HG03095 (cell line): ENCODE results near the gene TDRD7.

Experiments used
- ATAC-seq: cut with Tn5 transposase; IDR thresholded peaks from one replicate; pipeline ENCODE4 v1.9.1; 2021; ENCODE audit warnings: moderate library complexity; ENCODE audit not compliant: unreplicated experiment

TDRD7 gene

DNA sequence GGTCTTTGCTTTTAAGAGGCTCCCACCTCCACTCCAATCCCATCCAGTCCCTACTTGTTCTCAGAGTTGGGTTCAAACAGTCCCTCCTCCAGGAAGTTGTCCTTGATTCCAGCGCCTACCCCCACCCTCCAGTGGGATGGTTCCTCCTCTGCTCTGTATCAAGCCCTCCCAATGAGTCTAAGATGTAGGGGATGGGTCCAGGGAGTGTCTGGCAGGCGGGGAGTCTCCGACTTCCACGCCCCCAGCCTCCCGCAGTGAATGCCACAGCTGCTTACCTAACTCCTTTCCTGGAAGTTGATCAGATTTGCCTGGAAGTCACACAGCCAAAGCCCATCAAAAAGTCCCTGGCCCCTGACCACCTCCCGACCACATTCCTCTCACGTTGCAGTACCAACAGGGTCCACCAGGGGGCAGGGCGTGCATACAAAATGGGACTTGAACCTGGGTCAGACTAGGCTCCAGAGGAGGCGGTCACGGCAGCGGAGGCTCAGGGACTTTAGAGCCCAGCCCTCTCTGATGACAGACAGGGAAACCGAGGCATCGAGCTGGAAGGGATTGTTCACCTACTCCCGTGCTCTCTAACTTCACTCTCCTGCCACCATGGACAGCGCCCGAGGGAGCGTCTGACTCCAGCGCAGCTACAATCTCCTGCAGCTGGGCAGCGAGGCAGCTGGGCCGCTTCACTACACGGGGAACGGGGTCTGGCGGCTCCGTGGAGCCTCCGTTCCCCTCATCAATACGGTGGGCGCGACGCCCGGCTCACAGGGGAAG lies 25.0 kb upstream of the TDRD7 start:
- ATAC-seq, result no peak

DNA sequence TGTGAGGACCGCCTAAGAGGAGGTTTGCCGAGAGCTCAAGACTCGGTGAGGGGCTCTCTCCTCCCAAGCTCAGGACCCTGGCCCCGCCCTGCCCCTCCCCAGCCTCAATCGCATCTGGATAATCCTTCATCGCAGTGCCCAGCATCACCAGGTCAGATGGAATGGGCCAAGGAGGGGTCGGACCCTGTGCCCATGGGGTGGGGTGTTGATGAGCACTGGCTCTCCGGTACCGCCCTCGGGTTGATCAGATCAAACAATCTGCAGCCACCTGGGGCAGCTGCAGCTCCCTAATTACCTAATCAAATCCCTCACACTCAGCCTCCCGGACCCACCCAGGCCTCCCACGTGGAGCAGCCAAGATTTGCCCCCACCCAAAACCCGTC lies 24.4 kb upstream of the TDRD7 start:
- no peak for ATAC-seq

DNA sequence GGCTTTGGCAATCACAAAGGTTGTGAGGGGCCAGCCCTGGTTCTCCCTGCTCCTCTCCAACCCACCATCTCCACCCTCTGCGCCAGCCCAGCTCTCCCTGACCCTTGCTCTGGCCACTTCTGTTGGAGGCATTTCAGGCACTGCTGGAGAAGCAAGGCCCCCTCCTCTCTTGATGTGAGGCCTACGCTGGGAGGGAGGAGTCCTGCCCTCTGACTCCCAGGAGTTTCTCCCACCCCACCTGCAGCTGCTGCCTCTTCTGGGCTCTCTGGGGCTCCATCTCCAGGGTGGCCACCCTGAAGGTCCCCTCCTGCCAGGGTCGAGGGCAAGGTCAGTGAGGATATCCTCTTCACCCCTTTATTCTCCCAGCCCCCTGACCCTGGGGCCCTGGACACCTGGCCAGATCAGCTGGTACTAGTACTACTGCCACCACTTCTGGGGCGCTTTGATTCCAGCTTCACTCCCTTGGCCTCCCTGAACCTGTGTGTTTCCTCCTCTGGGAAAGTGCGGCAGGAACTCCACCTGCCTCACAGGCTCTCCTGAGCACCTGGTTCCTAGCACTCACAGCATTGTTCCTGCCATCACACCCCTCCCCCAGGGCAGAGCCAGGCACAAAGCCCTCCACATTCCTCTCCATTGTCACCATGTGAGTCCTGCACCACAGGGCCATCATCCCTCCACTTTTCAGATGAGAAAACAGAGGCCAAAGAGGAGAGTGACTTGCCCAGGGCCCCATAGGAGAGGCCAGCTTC lies 23.8 kb upstream of the TDRD7 start:
- no peak for ATAC-seq

DNA sequence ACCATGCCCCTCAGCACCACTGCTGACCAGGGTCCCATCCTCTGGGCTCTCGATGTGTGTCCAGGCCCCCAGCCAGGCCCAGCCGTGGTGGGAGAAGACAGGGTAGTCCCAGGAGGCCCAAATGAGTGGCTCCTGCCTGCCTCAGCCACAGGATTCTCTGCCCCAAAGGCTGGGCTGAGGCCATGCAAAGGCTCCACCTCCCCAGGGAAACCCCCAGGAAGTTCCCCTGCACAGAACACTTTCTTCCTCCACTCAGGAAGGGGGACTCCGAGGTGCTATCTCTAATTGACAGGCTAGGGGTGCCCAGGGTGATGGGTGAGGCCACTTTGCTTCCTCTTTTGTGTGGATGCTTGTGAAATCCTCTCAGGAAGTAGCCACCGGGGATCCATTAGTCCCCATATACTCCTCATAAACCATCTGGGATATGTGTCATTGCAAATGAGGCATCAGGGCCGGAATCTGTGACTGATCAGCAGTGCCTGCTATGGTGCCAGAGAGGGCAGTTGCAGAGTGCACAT lies 23.1 kb upstream of the TDRD7 start:
- peak; percentile 75 for ATAC-seq

DNA sequence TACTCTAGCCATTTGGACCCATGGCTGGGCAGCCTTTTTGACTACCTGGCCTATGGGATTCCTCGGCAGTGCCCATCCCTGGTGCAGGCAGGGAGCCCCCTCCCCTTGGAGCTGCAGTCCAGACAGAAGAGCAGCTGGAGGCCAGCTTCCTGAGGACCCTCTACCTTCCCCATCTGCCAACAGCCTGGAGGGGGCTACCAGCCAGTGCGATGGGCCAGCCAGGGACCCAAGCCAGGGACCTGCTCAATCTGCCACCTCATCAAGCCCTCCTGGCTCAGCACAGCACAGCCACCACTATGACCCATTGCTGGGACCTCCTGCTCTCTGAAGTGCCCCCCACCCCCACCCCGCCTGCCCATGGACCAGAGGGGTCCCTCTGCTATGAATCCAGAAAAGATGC lies 22.6 kb upstream of the TDRD7 start:
- no peak for ATAC-seq

DNA sequence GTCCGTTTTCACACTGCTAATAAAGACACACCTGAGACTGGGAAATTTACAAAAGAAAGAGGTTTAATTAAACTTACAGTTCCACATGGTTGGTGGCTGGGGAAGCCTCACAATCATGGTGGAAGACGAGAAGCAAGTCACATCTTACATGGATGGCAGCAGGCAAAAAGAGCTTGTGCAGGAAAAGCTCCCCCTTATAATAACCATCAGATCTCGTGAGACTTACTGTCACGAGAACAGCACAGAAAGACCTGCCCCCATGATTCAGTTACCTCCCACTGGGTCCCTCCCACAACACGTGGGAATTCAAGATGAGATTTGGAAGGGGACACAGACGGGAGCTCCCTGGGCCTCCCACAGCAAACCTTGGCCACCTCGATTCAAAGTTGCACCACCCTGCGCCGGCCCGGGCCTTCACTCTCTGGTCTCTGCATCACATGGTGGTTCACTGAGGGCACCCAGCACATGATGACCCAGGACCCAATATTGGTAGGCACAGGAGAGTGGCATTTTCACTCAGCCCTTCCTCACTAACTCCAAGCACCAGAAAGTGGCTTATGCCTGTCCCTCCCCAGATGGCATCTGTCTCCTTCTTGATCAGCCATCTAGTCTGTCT lies 21.0 kb upstream of the TDRD7 start:
- no peak for ATAC-seq

DNA sequence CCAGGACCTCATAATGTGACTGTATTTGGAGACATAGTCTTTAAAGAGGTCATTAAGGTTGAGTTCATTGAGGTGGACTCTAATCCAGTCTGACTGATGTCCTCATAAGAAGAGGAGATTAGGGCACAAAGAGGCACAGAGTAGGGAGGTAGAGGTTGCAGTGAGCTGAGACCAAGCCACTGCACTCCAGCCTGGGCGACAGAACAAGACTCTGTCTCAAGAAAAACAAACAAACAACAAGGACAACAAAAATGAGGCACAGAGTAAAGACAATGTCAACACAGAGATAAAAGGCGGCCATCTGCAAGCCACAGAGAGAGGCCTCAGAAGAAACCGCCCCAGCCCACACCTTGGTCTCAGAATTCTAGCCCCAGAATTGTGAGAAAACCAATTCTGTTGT lies 17.0 kb upstream of the TDRD7 start:
- no peak for ATAC-seq

DNA sequence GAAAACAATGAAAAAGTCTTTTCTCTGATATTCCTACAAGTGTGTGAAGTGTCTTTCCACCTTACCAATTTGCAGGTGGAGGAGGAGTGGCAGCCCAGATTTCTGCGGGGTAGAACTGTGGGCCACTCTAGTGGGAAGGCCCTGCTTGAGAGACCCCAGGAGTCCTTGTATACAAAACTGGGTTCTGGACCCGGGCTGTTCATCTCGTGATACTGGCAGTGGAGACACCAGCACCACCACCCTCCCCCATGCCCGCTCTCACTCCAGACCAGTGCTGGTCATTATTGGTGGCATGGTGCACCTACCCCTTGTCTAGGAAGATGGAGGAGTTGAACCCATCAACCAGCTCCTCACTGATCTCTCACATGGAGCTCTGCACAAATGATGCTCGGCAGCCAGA lies 16.2 kb upstream of the TDRD7 start:
- ATAC-seq, result no peak

DNA sequence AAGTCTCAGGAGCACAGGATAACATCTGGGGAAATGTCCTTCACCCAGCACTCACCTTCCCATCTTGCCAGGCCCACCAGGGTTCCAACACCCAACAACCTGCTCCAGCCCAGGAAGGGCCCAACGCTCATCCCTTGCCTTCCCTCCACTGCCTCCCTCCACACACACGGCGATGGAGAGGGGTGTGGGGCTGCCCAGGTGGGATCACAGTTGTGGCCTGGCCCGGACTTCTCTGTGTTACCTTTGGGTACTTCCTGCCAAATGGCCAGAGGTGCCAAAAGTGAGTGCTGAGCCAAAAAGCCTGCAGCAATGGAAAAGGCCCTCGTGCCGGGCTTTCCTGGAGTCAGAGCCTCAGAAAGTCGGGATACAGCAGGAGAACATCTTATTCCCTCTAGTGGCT lies 15.6 kb upstream of the TDRD7 start:
- no peak for ATAC-seq

DNA sequence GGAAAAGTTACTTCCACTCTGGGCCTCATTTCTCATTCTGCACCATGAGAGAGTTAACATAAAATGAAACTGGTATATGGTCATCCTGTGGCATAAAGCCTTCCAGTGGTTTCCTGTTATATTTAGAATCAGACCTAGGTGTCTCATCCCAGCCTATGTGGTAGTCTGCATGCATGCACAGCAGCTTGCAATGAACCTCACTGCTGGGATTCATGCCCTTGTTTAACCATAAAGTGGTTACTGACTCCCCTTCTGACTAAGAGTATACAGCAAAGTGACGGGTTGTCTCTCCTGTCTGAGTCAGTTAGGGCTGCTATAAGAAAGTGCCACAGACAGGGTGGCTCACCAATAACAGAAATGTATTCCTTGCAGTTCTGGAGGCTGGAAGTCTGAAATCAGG lies 14.7 kb upstream of the TDRD7 start:
- no peak for ATAC-seq

DNA sequence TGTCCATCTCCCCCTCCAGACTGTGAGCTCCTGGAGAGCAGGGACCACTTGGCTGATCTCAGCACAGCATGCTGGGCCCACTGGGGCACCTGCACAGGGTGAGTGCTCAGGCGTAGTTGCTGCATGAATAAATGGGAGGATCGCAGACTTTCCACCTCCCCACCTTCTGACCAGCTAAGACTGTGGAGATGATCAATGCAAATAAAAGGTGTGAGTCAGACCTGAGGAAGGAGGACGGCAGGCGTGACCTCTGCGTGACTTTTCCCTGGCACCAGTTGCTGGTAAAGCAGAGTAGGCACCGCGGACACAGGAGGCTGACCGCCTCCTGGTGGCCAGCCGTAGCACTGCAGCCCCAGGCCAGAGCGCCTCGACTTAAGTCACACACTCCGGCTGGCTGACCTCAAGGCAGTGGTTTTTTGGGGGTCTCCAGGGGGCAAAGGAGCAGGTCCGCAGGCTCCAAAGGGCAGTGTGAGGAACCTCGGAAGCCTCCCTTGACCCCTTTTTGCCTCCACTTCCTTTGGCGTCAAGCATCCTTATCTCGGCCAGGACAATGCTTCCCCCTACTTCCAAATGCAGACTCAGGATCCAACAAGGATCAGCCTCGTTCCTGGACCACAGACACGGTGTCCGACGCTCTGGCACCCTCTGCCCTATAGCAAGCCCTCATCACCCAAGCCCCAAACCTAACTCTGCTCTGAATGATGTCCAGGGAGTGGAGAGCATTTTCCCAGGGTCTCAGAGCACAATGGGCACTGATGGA lies 12.7 kb upstream of the TDRD7 start:
- no peak for ATAC-seq

DNA sequence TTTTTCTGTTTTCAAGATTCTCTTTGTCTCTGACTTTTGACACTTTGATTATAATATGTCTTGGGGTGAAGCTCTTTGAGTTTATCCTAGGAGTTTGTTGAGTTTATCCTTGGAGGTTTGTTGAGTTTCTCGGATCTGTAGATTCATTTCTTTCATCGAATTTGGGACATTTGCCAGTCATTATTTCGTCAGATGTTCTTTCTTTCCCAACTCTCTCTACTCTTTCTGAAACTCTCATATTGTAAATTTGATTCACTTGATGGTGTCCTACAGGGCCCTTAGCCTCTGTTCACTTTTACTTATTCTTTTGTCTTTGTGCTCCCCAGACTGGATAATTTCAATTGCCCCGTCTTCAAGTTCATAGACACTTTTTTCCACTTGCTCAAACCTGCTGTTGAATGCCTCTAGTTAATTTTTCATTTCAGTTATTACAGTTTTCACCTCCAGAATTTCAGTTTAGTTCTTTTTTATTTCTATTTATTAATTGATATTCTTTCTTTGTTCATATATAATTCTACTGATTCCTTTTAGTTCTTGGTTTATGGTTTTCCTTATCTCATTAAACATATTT lies 8.1 kb upstream of the TDRD7 start:
- ATAC-seq, result no peak

DNA sequence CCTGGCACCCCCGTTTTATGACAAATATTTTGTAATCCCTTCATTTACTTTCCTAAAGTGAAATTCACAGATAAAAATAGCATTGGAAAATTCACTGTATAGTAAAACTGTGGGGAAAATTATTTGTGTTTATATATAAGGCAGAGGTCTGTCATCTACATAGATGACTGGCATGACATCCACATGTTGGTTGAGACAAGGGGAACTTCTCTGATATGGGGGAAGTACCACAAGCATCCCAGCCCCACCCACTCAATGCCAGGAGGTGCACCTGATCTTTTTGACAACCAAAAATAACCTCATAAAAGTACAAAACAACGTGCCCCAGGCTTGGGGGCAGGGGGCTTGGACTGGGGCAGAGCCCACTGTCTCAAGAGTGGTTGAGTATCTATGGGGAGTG lies 6.3 kb upstream of the TDRD7 start:
- ATAC-seq, result no peak

DNA sequence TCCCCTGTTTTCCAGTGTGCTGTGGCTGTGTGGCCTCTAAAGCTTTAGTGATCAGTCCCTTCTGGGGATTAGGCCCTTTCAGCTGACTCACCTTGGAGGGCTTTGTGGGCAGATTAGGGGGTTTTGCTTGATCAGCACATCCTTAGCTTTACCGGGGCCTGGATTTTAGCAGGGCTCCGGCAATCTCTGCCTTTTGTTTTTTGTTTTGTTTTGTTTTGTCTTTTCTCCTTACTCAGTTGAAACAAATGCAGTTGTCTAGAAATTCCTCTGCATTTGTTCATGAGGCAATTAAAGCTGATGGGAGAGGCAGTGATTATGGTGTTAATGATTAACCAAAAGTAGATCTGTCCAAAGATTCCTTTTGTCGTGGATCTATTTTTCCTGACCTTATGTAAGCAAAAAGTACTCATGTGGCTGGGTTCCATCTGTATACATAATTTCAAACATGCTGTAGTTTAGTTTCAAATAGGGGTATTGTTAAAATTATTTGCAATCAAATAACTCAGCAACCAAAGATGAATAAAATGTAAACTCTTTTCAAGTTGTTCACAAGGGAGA lies 5.2 kb upstream of the TDRD7 start:
- ATAC-seq, result no peak

DNA sequence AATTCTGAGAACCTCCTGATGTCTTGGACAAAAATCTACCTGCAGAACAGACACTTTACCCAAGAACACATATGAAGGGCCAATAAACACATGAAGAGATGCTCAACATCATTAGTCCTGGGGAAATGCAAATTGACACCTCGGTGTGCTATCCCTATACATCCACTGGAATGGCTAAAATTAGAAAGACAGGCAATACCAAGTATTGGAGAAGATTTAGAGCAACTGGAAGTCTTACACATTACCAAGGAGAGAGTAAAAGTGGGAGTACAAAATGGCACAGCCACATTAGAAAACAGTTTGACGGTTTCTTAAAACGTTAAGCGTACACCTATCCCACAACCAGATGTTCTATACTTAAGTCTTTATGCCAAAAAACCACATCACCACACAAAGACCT lies 3.3 kb upstream of the TDRD7 start:
- no peak for ATAC-seq

DNA sequence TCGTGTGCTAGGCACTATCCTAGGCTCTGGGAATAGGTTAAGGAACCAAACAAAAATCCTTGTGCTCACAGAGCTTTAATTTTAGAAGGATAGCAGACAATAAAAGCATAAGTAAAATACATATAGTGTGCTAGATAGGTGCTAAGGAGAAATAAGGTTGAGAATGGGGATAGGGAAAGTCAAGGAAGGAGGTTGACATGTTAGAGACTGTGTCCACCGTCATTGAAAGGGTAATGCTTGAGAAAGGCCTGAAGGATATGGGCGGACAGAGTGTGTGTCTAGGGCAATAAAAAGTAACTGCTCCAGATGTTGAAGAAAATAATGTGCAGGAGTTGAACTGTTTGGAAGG lies 482 bp upstream of the TDRD7 start:
- peak; percentile 5 for ATAC-seq

DNA sequence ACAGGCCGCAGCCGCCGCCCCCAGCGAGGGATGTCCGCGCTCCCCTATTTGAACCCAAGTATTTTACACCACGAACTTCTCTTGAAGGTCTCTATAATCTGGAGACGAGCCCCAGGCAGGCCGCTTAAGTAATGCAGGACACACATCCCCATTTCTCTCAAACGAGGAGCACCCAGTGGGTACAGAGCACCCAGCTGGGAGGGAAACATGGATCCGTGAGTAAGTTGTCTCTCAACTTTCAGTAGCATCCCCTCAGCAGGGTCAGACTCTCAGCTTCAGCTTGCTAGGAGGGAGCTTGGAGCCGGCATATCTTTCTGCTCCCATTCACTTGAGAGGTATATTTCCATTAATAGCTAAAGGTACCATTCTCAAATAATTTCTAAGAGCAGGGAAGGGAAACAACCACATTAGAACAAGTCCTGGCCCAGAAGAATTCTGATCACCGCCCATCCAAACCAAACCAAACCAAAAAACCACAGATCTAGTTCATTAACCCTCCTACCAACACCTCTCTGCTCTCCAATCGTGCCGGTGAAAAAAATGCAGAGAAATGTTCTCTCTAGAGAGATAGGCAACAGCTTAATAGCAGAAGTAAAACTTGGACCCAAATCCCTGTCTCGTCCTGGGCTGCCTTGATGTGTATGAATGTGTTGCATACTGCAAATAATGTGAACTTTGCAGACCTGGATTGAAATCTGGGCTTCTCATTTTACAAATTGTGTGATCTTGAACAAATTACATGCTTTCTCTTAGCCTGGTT lies 910 bp downstream of the TDRD7 start:
- ATAC-seq, result no peak

DNA sequence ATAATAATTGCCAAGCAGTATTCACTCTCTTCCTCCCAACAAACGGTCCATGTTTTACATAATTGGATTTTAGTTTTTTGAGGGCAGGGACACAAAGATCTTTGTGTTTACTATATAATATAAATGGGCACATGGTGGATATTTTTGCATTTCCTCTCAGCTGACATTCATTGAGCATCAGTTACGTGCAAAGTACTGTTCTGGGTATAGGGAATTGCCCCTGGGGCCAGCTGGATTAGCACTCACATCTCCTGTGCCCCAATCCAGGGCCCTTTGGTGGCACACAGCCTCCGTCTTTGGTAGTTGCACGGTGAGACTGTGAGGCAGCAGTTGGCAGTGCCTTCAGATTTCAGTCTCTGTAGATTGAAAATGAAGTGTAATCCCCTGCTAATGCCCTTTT lies 1.6 kb downstream of the TDRD7 start:
- ATAC-seq, result no peak

DNA sequence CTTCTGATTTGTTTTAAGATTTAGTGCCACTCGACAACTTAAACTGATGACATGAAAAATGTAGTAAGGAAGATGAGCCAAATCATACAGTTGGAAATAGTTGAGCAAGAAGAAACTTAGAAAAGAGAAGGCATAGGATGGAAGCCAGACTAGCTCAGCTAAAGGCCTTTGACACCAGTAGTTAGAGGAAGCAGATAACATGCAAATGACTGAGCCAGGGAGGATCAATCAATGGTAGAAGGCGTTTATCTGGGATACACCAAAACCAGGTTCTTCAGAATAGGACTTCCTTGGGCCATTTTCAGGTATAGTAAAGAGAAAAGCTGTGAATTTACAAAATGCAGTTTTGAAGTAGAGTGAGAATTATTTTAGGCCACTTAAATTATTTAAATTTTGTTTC lies 3.2 kb downstream of the TDRD7 start:
- ATAC-seq, result no peak

DNA sequence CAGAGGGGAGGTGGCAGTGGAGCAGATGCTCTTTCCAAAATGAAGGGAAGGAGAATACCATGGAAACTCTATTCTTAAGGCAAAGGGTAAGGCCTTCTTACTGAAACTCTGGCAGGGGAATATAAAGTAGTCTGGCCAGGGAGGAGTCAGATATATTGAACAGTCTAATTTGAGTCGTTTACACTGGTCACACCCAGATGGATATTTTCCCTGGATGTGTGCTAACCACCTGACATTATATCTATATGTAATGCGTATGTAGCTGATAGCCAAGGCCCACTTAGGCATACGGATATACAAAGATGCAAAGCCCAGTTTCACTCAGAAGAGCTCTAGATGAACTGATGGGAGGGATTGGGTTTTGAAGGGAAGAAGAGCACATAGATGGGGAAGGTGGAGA lies 7.0 kb downstream of the TDRD7 start:
- ATAC-seq, result no peak
